ENCODE results near the gene TPM4. TPM values are rescaled to one million over a fixed set of nuclear protein-coding genes. Genes with fewer than 3 reads are reported as not detected.
"Not testable (repeated sequence)": the region's sequence is repeated elsewhere in the genome, so short reads cannot be mapped to it uniquely, and the experiment has no call there.

Gene TPM4
- total RNA-seq, 2 donors from 2014 or later: 462 to 510 TPM

GRCh38 chr19:16111160-16111908 lies 35.0 kb downstream of the TPM4 start, which contains the start of gene RAB8A:
RAB8A (plus strand) TSS chr19:16111889; CDS start chr19:16111902, 13 bp downstream.
- Mint-ChIP-seq H3K27ac (peak within 1 kb of the TSS; percentile 84 to 96), H3K4me1 (ENCODE audit: low read depth in 2 of 2) (peaks cover 25 to 35% of the 10 kb centered on the region in 2 donors), H3K9me3 (no peaks in the 10 kb centered on the region), H3K36me3 (no peaks in the 10 kb centered on the region), H3K4me3 (peak within 1 kb of the TSS; percentile 94), H3K27me3 (no peaks in the 10 kb centered on the region)
- ATAC-seq (peak; percentile 95 to 96), DNase-seq (ENCODE audit: low spot score) (peak; percentile 99)

- Mint-ChIP-seq H3K9me3 (no peaks in the 10 kb centered on the region), H3K27me3 (no peaks in the 10 kb centered on the region), H3K36me3 (no peaks in the 10 kb centered on the region), H3K4me3 (peak overlapping the region; percentile 94), H3K27ac (peak overlapping the region; percentile 84 to 96), H3K4me1 (ENCODE audit: low read depth in 2 of 2) (peaks cover 28 to 40% of the 10 kb centered on the region in 2 donors)
- DNase-seq (ENCODE audit: low spot score): no peak
- no peak for ATAC-seq
Observed at GRCh38 chr19:16111909-16112752, 35.8 kb downstream of the TPM4 start.

DNA sequence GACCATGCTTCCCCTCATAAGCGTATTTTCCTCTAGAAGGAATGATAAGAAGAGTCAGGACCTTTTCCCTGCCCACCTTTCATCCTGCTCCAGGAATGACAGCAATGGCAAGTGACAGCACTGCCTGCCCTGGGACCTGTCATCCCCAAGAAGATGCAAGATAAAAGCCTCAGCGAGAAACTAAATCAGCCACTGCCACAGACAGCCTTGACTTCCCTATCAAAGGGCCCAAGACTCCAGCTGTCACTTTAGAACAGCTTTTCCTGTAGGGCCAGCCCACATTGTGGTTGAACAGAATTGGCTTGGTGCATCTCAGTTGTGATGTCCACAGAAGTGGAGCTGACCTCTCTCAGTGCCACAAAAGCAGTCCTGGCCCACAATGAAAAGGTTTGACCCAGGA lies 36.5 kb downstream of the TPM4 start:
- DNase-seq (ENCODE audit: low spot score) (no peak), ATAC-seq (no peak)
- Mint-ChIP-seq H3K36me3 (no peaks in the 10 kb centered on the region), H3K4me3 (peak overlapping the region; percentile 94), H3K9me3 (no peaks in the 10 kb centered on the region), H3K27ac (peak overlapping the region; percentile 84 to 96), H3K27me3 (no peaks in the 10 kb centered on the region), H3K4me1 (ENCODE audit: low read depth in 2 of 2) (peaks cover 34 to 43% of the 10 kb centered on the region in 2 donors)

DNA sequence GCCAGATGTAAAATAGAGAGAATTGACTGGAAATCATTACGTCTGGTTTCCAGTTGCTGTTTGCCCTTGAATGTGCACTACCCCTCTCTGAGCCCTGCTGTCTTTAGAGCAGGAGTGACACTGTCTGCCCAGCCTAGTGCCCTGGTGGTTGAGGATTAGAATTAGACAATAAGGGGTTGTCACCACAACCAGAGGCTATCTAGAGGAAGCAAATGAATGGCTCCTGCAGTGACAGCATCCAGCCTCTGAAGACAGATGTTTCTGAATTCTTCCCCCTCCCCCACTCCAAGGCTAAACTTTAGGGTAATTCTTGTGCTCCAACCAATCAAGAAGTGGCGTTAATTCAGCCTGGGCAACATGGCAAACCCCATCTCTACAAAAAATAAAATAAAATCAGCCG lies 37.4 kb downstream of the TPM4 start:
- no peaks in the 10 kb centered on the region for H3K36me3 Mint-ChIP-seq
- peaks cover 44 to 52% of the 10 kb centered on the region in 2 donors for H3K4me1 Mint-ChIP-seq (ENCODE audit: low read depth in 2 of 2)
- peak overlapping the region; percentile 61 to 84 for H3K27ac Mint-ChIP-seq
- ATAC-seq: no peak
- no peaks in the 10 kb centered on the region for H3K9me3 Mint-ChIP-seq
- H3K27me3 Mint-ChIP-seq: no peaks in the 10 kb centered on the region
- DNase-seq (ENCODE audit: low spot score): no peak
- H3K4me3 Mint-ChIP-seq: peak overlapping the region; percentile 78

DNA sequence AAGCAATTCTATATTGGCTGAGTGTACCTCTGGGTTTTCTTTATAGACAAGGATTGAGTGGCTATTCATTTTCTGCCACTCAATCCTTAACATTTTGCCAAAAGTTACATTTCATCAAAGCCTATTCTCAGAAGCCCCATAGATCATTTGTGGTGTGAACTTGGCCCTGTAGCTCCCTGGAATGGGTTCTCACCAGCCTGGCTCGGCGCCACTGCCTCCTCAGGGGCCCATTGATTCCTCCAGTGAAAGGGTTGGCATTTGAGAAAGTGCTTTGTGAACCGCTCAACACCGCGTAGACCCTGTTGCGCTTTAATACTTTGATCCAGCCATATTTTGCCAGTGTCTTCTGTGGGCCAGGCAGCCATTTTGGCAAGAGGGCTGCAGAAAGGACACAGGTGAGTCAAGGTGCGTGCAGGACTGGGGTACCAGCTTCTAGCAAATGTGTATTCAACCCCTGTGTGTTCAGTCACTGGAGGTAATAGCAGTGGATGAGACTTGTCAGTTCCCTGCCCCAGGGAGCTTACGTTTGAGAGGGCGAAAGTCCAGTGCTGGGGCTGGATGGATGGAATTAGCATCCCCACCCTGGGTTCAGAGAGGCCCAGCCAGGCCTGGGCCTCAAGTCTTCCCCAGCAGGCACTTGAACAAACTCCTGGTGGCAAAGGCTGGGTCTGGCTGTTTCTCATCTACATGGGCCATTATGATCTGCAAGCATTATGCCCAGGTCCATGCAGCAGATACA lies 39.2 kb downstream of the TPM4 start:
- Mint-ChIP-seq H3K4me3 (peak overlapping the region; percentile 65), H3K36me3 (peaks cover 5% of the 10 kb centered on the region), H3K27me3 (no peaks in the 10 kb centered on the region), H3K9me3 (no peaks in the 10 kb centered on the region), H3K4me1 (ENCODE audit: low read depth in 2 of 2) (peaks cover 59 to 66% of the 10 kb centered on the region in 2 donors), H3K27ac (peak overlapping the region; percentile 98)
- ATAC-seq (no peak), DNase-seq (ENCODE audit: low spot score) (no peak)

DNA sequence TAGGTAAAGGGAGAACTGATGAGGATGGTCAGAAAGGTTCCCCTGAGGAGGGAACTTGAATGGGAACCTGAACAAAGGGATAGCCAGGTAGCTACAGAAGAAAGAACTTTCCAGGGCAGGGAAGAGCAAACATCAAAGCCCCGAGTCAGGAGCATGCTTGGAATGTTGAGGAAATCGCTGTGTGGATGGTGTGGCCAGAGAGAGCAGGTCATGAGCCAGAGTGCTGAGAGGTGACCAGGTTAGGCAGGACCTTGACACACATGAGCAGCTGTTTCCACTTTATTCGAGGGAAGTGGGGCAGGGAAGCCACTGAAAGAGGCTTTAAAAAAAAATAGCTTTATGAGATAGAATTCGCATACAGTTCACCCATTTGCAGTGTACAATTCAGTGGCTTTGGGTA lies 39.8 kb downstream of the TPM4 start:
- H3K9me3 Mint-ChIP-seq: no peaks in the 10 kb centered on the region
- H3K36me3 Mint-ChIP-seq: peaks cover 5% of the 10 kb centered on the region
- H3K27ac Mint-ChIP-seq: peak overlapping the region; percentile 98
- peaks cover 59 to 64% of the 10 kb centered on the region in 2 donors for H3K4me1 Mint-ChIP-seq (ENCODE audit: low read depth in 2 of 2)
- H3K27me3 Mint-ChIP-seq: no peaks in the 10 kb centered on the region
- H3K4me3 Mint-ChIP-seq: peak overlapping the region; percentile 65
- no peak for DNase-seq (ENCODE audit: low spot score)
- ATAC-seq: no peak

GRCh38 chr19:16117594-16118033 lies 41.3 kb downstream of the TPM4 start:
- Mint-ChIP-seq H3K27me3 (no peaks in the 10 kb centered on the region), H3K4me1 (ENCODE audit: low read depth in 2 of 2) (peaks cover 54 to 65% of the 10 kb centered on the region in 2 donors), H3K4me3 (peak overlapping the region; percentile 86), H3K27ac (peak overlapping the region; percentile 98), H3K36me3 (peaks cover 5% of the 10 kb centered on the region), H3K9me3 (no peaks in the 10 kb centered on the region)
- ATAC-seq (no peak), DNase-seq (ENCODE audit: low spot score) (no peak)

DNA sequence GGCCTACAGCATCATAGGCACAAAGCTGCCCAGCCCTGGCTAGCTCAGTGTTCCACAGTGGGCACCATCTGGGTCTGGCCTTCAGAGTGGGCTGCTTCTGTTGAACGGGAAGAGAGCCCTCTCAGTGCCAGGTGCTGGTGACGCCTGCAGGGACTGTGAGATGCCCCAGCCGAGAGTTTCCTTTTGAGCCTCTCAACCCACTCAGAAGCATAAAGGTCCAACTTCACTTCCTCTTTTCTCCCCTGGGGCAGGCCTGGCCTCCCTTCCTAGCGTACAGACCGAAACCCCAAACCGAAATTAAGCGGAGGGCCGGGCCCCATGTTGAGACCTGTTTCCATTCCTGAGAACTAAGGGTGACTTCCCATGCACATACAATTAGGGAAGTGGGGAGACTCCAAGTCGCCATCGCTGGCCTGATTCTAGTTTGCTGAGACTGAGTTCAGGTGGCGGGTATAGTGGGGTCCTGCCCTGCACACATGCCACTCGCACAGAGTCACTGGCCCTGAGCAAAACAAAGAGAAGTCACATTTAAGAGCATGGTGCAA lies 42.3 kb downstream of the TPM4 start:
- Mint-ChIP-seq H3K27ac (peak overlapping the region; percentile 98), H3K27me3 (no peaks in the 10 kb centered on the region), H3K4me3 (peak overlapping the region; percentile 86), H3K36me3 (peaks cover 5% of the 10 kb centered on the region), H3K4me1 (ENCODE audit: low read depth in 2 of 2) (peaks cover 53 to 59% of the 10 kb centered on the region in 2 donors), H3K9me3 (no peaks in the 10 kb centered on the region)
- peak; percentile 85 for DNase-seq (ENCODE audit: low spot score)
- peak; percentile 90 for ATAC-seq

DNA sequence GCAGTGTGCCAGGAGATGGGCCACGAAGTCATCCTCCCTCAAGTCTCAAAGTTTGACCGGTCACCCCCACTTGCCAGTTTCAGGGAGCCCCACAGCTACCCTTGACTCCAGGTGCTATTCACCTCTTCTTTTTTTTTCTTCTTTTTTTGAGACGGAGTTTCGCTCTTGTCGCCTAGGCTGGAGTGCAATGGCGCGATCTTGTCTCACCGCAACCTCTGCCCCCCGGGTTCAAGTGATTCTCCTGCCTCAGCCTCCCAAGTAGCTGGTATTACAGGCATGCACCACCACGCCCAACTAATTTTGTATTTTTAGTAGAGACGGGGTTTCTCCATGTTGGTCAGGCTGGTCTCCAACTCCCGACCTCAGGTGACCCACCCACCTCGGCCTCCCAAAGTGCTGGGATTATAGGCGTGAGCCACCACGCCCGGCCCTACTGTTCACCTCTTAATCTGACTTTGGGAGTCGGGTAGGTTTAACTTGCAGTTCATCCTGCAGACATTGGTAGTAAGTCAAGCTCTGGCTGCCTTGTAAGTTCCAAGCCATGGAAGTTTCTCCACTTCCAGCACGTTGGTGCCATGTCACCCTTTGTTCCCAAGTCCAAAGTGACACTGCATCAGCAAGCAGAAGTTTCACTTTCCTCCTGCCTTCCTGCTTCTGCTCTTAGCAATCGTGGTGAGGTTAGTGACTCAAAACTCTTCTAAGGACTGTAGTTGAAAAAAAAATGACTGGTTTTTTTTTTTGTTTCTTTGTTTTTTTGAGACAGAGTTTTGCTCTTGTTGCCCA lies 43.0 kb downstream of the TPM4 start:
- Mint-ChIP-seq H3K4me1 (ENCODE audit: low read depth in 2 of 2) (peaks cover 52 to 56% of the 10 kb centered on the region in 2 donors), H3K27ac (peak overlapping the region; percentile 98), H3K4me3 (peak overlapping the region; percentile 86)
- DNase-seq (ENCODE audit: low spot score): peak; percentile 75
- not testable (repeated sequence) for H3K9me3 Mint-ChIP-seq, H3K27me3 Mint-ChIP-seq, H3K36me3 Mint-ChIP-seq
- peak; percentile 78 to 87 for ATAC-seq

DNA sequence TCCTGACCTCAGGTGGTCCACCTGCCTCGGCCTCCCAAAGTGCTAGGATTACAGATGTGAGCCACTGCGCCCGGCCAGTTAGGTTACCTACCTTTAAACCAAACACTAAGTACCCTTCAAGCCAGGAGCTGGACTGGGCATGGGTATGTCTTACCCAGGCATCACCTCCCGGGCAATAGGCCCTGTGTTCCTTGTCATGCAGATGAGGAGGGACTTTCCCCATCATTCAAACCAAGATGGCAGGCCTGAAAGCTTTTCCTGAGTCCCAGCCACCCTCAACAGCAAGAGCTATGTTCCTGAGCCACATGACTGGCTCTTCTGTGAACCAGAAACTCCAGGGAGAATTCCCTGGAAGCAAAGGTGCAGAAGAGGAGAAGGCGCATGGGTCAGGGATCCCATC lies 44.8 kb downstream of the TPM4 start:
- no peak for DNase-seq (ENCODE audit: low spot score)
- no peak overlapping the region for H3K4me3 Mint-ChIP-seq
- peak overlapping the region; percentile 23 to 66 for H3K27ac Mint-ChIP-seq
- H3K27me3 Mint-ChIP-seq: no peaks in the 10 kb centered on the region
- H3K4me1 Mint-ChIP-seq (ENCODE audit: low read depth in 2 of 2): peaks cover 42 to 49% of the 10 kb centered on the region in 2 donors
- H3K36me3 Mint-ChIP-seq: peaks cover 5% of the 10 kb centered on the region
- no peaks in the 10 kb centered on the region for H3K9me3 Mint-ChIP-seq
- ATAC-seq: no peak

DNA sequence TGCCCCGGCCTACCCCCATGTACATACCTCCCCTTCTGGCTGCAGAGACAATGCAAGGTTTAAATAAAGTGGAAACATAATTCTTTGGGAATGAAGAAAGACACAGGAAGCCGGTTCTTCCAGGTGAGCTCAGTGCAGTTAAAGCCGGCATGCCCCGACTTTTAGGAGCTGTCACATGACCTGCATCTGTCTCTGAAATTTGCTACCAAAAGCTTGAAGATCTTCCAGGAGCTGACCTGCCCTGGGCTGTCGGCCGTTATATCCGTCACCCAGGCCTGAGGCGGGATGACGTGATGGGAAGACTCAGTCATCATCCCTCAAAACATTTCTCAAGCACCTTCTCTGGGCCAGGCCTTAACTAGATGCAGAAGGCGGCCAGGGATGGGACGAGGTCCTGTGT lies 45.7 kb downstream of the TPM4 start:
- ATAC-seq: no peak
- Mint-ChIP-seq H3K36me3 (peaks cover 5% of the 10 kb centered on the region), H3K27me3 (no peaks in the 10 kb centered on the region), H3K4me3 (no peak overlapping the region), H3K4me1 (ENCODE audit: low read depth in 2 of 2) (peaks cover 38 to 44% of the 10 kb centered on the region in 2 donors), H3K9me3 (no peaks in the 10 kb centered on the region), H3K27ac (peak overlapping the region; percentile 23 to 66)
- no peak for DNase-seq (ENCODE audit: low spot score)

DNA sequence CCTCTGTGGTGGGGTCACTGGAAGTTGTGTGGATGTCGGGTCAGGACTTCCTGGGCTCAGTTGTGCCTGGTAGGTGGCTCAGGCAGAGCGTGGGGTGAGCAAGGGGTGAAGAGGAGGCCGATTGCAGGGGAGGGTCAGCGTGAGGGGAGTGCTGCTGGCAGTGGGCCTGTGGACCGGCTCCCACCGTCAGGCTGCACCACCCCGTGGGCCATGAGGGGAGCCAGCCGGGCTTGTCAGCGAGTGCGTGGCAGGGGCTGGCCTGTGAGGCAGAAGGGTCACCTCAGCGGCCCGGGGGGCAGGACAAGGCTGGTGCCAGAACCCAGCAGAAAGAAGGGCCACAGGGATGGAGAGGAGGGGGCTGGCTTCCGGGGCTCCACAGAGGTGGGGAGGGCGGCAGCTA lies 48.7 kb downstream of the TPM4 start:
- Mint-ChIP-seq H3K4me1 (ENCODE audit: low read depth in 2 of 2) (peaks cover 8 to 22% of the 10 kb centered on the region in 2 donors), H3K9me3 (no peaks in the 10 kb centered on the region), H3K27ac (no peak overlapping the region), H3K36me3 (peaks cover 9% of the 10 kb centered on the region), H3K4me3 (no peak overlapping the region), H3K27me3 (no peaks in the 10 kb centered on the region)
- no peak for DNase-seq (ENCODE audit: low spot score)
- peak in 1 of 2 donors; percentile 5 for ATAC-seq

Data from natural killer cell treated with Interleukin-12 subunit alpha and Interleukin-12 subunit beta and Interleukin-15 and Interleukin-18, amount 100 ng/mL, for 72 hours (primary cell).